PFSK-1 (cell line): ENCODE results near the gene HS3ST3B1.

Source experiments
- FOXP2 ChIP-seq: optimal IDR thresholded peaks from 2 replicates; pipeline ENCODE3; 2011; ENCODE audit warnings: borderline replicate concordance, control low read depth, inconsistent platforms; ENCODE audit not compliant: insufficient read depth; ENCODE audit errors: extremely low read length, extremely low read depth
- POLR2AphosphoS5 ChIP-seq: IDR thresholded peaks from 2 replicates; pipeline ENCODE4 v1.6.1; 2012; ENCODE audit warnings: low read depth, mild to moderate bottlenecking, control low read depth, low read length, moderate library complexity
- SIN3A ChIP-seq: IDR thresholded peaks from 2 replicates; pipeline ENCODE4 v1.6.1; 2012; ENCODE audit warnings: mild to moderate bottlenecking, low read length, moderate library complexity, borderline replicate concordance; ENCODE audit not compliant: insufficient read depth
- TAF1 ChIP-seq: IDR thresholded peaks from 2 replicates; pipeline ENCODE4 v1.6.1; 2012; ENCODE audit warnings: low read length, control low read depth, borderline replicate concordance; ENCODE audit not compliant: insufficient read depth
- TF ChIP-seq, protein P1 (sequence below), 2 experiments: IDR thresholded peaks; 2 replicates each; pipeline versions ENCODE4 v1.6.1 to v1.8.0; 2011 to 2012; ENCODE audit warnings: low read depth in 2 of 2, low read length in 2 of 2, control low read depth in 1 of 2, inconsistent platforms in 1 of 2, mild to moderate bottlenecking in 1 of 2, moderate library complexity in 1 of 2; ENCODE audit not compliant: insufficient read depth in 1 of 2

The HS3ST3B1 gene

DNA sequence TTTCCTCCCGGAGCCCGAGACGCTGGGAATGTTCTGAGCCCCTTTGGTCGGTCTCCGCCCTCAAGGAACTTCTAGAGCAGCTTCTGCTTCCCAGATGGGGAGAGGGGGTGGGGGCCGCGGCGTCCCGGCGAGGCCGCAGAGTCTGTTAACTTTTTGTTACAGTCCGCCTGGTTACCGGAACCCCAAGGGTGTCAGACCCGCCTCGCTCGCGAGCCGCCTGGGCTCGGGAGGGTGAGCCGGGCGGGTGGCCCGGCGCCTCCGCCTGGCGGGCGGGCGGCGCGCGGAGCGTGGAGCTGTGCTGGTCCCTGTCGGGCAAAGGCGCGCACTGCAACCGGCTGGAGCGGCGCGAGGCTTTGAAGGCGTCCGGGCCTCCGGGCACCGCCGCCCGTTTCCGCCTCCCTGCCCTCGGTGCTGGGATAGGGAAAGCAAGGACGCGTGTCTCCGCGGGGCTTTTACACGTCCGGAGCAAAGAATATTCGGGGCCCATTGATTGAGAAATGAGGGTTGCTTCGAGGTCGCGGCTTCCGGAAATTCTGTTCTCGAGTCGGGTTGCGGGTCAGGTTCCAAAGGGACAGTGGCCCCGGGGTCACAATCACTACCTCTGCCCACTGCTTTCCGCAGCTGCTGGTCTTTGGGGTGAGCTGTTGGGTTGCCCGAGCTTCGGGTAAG, 1.7 kb downstream of the HS3ST3B1 start:
- TF ChIP-seq SIN3A (0 out of 2 replicates have a peak, but pooled peaks have one; percentile 23), FOXP2 (peak; percentile 69), TAF1 (no peak), POLR2AphosphoS5 (no peak)
- TF ChIP-seq, protein P1, sequence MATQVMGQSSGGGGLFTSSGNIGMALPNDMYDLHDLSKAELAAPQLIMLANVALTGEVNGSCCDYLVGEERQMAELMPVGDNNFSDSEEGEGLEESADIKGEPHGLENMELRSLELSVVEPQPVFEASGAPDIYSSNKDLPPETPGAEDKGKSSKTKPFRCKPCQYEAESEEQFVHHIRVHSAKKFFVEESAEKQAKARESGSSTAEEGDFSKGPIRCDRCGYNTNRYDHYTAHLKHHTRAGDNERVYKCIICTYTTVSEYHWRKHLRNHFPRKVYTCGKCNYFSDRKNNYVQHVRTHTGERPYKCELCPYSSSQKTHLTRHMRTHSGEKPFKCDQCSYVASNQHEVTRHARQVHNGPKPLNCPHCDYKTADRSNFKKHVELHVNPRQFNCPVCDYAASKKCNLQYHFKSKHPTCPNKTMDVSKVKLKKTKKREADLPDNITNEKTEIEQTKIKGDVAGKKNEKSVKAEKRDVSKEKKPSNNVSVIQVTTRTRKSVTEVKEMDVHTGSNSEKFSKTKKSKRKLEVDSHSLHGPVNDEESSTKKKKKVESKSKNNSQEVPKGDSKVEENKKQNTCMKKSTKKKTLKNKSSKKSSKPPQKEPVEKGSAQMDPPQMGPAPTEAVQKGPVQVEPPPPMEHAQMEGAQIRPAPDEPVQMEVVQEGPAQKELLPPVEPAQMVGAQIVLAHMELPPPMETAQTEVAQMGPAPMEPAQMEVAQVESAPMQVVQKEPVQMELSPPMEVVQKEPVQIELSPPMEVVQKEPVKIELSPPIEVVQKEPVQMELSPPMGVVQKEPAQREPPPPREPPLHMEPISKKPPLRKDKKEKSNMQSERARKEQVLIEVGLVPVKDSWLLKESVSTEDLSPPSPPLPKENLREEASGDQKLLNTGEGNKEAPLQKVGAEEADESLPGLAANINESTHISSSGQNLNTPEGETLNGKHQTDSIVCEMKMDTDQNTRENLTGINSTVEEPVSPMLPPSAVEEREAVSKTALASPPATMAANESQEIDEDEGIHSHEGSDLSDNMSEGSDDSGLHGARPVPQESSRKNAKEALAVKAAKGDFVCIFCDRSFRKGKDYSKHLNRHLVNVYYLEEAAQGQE (IDR thresholded peaks at IDR 0.05; ENCODE audit: insufficient read depth in 1 of 2, low read depth in 2 of 2, low read length in 2 of 2) = peak in 1 of 2 experiments; percentile 24; a peak in 1 of 4 replicates

DNA sequence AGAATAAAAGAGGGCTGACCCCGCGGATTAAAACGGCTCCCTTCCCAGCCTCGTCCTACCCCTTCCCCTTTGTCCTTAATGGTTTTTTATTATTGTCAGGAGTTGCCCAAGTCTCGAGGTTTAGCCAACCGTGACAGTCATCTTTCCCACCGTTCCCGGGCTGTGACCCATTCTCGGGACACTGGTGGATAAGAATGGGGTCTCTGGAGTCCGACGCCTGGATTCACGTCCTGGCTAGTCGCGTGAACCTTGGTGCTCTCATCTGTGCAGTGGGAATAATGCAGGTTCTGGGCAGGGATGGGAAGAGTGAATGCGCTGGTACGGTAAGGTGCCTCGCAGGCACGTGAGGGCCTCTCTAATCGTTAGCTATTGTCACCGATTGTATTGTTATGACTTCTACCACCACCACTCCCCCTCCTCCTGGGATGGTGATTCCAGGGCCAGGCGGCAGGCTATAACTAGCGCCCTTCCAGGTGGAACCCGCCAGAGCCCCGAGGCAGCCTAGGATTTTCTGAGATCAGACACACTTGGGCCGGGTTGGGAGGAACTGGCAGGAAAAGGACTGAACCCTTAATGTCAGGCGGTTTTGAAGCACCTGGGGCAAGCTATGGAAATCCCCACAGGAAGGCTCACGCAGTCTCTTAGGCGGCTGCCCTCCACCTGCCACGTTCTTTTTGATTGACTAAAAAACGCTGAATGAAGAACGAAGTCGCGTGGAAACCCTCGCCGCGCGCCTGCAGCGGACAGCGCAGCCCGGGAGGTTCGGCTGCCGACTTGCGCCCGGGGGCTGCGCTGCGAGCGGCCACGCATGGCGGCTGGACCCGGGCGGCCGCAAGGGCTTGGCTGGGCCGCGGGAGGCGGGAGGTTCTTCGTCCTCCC, 2.7 kb downstream of the HS3ST3B1 start:
- TF ChIP-seq SIN3A (no peak), TAF1 (no peak), POLR2AphosphoS5 (no peak), FOXP2 (no peak)
- TF ChIP-seq, protein P1 (IDR thresholded peaks at IDR 0.05; ENCODE audit: insufficient read depth in 1 of 2, low read depth in 2 of 2, low read length in 2 of 2) = no peak

DNA sequence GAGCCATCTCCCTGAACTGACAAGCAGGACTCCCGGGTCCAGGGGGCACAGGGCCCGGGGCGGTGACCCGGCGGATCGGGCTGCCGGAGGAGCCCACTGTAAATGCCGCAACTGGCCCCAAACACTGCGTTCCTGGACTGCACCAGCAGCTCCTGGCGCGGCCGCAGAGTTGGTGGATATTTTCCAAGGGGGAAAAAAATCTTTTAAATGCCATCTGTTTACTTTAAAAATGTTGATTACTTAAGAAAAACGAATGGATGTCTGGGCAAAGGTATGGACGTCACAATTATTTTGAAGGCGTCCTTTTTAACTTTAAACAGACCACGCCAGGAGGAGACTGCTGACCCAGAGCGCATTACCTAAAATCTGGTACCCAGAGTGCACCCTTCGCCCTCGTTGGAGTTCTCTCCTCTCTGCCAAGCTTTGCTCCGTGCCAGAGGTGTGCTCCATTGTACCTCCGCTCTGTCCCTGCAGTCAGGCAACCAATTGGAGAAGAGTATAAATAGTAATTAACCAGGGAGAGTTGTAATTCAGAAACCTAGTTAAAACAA, 3.4 kb downstream of the HS3ST3B1 start:
- TF ChIP-seq FOXP2 (no peak), SIN3A (no peak)

DNA sequence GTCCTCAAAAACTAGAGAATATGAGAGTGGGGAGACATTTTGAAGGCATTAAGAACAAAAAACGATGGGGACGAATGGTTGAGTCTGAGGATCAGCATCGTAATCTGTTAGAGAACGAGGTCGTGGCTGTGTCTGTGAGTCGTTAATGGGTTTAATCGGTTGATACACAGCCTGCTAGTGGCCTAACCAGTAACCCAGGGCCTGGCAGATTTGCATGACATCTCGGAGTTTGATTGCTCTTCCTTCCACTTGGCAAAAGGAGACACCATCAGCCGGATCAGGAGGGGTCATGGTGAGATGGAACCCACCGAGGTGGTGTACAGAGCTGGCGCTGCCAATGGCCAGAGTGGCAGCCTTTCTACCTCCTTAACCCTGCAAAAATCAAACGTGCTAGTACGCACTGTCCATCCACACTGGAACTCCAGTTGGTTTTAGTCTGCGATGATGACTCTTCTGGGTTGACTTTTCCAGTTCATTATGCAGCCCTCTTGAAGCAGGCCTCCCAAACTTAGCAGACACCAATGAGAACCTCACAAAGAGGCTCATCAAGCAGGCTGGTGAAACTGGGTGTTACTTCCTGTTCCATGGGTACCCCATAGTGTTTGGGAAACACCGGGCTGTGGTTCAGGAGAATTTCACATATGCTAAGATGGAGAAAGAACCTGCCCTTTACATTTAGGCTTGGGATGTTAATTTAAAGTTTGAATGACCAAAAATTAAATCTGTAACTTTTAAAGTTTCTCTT, 4.1 kb downstream of the HS3ST3B1 start:
- TF ChIP-seq FOXP2 = no peak
- no peak for TF ChIP-seq TAF1
- TF ChIP-seq SIN3A = no peak
- no peak for TF ChIP-seq POLR2AphosphoS5
- TF ChIP-seq, protein P1 (IDR thresholded peaks at IDR 0.05; ENCODE audit: insufficient read depth in 1 of 2, low read depth in 2 of 2, low read length in 2 of 2) = no peak

DNA sequence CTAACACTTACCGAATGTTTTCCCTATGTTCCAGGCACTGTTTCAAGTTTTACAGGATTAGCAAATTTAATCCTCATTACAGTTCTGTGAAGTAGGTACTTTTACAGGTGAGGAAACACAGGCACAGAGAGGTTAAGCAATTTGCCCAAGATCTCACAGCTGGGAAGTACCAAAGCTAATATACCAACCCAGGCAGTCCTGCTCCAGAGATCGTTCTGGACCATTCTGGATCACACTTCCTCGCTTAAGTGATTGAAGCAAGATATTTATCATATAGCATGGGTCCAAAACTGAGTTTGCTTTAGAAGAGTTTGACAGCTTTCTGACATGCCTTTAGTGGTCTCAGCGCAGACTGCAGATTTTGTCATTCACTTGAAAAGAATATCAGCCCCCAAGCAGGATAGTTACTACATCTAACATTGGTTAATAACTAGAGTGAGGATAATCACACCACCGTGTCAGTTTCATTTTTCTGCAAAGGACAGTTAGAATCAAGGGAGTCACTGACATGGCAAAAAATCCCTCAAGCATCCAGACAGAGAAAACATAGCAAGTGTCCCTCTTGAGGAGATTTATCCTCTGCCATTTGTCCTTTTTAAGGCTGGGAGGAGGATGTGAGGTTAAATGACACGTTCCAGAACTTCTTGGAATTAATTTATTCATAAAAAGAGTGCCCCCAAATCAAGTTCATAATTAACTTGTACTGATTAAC, 5.1 kb downstream of the HS3ST3B1 start:
- TF ChIP-seq SIN3A (no peak), TAF1 (no peak), FOXP2 (no peak), POLR2AphosphoS5 (no peak)
- TF ChIP-seq, protein P1 (IDR thresholded peaks at IDR 0.05; ENCODE audit: insufficient read depth in 1 of 2, low read depth in 2 of 2, low read length in 2 of 2) = no peak
